Muscle of back (tissue), 11 donors: ENCODE results near the gene FLII. TPM values are rescaled to one million over a fixed set of nuclear protein-coding genes. Genes with fewer than 3 reads are reported as not detected.

Experiments used
- DNase-seq, 3 donors: peaks; one replicate each; pipeline versions ENCODE4 v3.0.0 to v3.0.0-alpha.2; 2013
- polyA plus RNA-seq, 10 donors: library from polyadenylated mRNA; unstranded; fragments of 120-200 nt; gene quantifications; one replicate each; pipeline ENCODE4 v1.2.1, GENCODE V29; 2013; ENCODE audit not compliant: insufficient read length in 10 of 10

Gene FLII
- polyA plus RNA-seq, 10 donors = 139 to 177 (median 156) TPM

DNA sequence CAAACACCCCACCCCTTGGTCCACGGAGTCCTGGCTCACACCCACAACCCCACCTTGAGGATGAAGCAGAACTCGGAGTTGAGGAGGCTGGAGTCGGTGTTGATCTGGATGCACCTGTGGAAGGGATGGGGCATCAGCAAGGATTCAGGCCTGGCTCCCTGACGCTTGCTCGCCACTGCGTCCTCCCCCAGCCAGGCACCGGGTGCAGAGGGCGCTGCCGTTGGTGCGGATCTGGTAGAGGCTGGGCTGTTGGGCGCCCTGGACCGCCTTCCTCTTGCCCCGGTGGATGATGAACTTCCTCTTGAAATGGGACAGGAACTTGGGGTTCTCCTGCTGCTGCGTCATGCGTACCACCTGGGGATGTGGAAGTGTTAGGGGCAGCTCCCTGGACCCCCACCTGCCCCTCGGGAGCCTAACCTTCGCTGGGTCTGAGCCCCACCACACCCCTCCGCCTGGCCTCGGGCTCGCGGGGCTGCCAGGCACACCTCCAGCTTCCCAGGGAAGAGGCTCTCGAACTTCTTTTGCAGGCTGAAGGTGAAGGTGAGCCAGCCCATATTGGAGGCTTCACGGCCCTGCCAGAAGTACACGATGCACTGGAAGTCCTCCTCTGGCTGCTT, 12.3 kb downstream of the FLII start:
- DNase-seq = no peak

DNA sequence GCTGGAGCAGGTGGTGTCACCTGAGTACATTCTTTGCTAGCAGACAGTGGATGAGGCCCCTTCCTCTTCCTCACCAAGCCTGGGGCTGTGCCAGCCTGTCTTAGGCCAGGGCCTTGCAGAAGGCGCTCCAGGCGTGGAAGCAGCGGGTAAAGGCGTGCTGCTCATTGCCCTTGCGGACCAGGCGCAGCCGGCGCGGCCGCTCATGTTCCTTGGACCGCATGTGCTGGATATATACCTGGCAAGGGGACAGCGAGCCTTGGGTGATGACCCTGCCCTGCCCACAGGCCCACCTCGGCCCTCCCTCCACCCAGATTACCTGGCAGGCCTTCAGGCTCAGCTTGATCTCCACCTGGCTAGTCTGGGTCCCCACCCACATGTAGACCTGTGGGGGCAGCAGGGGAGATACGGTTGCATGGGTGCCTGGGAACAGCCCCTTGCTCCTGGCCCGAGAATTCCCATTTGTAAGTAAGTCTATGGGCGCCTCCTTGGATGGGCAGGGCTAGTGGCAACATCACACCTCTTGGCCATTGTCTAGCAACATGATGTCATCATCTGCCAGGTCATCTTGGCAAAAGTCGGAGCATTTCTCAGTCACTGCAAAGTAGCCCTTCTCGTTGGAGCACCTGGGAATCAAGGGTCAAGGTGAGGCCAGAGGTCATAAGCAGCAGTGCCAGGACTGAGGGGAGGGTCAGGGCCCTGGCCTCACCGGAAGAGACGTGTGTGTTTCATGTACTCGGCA, 13.3 kb downstream of the FLII start:
- DNase-seq = no peak

DNA sequence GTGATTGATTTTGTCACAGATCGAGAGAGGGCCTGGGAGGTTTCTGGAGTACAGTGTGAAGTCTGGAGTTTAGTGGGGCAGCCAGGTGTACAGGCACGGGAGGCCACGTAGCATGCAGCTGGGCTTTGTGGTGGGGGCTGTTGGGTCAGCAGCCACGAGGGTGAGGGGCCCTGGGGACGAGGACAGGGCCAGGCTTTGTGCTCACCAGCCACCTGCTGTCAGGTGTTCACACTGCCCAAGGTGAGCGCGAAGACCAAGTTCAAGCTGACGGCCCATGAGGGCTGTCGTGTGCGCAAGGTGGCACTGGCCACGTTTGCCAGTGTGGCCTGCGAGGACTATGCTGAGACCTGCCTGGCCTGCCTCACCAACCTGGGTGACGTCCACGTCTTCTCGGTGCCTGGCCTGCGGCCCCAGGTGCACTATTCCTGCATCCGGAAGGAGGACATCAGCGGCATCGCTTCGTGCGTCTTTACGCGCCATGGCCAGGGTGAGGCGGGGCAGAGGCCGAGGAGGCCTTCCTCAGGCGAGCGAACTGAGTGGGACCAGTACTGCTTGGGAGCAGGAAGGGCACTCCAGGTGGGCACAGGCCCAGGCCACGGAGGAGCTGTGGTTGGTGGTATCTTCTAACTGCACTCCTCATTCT, 17.2 kb downstream of the FLII start:
- DNase-seq = no peak

DNA sequence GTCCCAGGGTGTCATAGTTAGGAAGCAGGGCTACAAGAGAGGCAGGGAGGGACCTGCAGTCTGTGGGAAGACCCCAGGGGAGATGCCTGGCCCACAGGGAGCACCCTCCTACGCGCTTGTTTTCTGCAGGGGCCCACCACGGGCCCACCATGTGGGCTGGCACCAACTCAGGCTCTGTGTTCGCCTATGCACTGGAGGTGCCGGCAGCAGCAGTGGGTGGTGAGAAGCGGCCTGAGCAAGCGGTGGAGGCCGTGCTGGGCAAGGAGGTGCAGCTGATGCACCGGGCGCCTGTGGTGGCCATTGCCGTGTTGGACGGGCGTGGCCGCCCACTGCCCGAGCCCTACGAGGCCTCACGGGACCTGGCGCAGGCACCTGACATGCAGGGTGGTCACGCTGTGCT, 18.1 kb downstream of the FLII start:
- no peak for DNase-seq

DNA sequence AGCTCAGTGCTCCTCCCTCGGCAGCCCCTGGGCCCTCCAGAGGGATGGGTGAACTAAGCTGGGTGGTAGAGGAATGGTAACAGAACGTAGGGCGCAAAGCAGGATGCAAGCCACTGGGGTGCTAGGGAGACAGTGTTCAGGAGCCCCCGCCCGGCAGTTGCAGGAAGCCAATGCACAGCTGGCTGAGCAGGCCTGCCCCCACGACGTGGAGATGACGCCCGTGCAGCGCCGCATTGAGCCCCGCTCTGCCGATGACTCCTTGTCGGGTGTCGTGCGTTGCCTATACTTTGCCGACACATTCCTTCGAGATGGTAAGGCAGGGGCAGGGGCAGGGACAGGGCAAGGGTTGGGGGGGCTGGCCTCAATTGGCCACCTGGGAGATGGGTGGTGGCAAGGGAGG, 20.2 kb downstream of the FLII start:
- no peak for DNase-seq

DNA sequence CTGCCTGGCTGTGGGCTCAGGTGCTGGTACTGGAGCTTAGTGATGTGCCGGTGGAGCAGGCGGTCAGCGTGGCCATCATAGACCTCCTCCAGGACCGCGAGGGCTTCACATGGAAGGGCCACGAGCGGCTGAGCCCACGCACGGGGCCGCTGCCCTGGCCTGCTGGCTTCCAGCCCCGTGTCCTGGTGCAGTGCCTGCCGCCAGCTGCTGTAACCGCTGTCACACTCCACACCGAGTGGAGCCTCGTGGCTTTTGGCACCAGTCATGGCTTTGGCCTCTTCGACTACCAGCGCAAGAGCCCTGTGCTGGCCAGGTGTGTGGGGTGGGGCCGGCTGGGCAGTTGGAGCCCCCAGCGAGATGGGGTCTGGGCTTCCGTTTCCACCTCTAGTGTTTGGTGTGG, 21.1 kb downstream of the FLII start:
- no peak for DNase-seq

DNA sequence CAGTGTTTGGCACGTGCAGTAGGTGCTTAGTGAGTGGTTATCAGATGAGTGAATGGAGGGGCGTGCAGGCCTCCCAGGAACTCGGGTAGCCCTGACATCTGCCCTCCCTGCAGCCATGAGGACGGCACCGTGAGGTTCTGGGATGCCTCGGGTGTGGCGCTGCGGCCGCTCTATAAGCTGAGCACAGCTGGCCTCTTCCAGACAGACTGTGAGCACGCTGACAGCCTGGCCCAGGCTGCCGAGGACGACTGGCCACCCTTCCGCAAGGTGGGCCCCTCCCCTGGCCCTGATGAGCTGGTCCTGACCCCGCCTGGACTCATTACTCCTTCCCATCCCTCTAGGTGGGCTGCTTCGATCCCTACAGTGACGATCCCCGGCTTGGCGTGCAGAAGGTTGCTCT, 22.0 kb downstream of the FLII start:
- no peak for DNase-seq

DNA sequence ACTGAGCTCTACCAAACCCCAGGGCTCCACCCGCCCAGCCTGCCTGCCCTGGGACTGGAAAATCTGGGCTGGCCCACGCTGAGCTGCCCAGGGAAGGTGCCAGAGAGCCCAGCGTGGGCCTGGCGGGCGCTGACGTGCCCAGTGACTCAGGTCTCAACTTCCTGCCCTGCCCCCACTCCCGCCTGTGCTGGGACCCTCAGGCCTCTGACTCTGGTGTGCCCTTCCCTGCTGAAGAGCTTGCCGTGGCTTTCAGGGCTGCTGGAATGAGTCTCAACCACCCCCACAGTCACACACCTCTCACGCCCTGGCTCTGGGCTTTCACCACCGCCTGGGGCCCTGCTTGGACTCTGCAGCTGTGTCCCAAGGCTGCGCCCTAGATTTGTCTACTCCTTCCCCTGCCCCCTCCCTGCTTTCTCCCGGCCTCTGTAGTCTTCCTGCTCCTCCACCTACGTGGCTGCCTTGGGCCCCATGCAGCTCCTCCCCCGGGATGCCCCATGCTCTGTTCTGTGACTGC, 22.7 kb downstream of the FLII start:
- no peak for DNase-seq

DNA sequence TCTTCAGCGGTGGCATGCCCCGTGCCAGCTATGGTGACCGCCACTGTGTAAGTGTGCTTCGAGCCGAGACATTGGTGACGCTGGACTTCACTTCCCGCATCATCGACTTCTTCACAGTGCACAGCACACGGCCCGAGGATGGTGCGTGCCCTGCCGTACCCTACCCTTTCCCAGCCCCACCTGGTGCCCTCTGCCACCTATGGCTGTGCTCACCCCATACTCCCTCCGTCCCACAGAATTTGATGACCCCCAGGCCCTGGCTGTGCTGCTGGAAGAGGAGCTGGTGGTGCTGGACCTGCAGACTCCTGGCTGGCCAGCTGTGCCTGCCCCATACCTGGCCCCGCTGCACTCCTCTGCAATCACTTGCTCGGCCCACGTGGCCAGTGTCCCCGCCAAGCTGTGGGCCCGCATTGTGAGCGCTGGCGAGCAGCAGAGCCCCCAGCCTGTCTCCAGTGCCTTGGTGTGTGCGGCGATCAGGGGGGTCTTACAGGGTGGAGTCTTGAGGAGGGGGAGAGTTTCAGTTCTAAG, 23.6 kb downstream of the FLII start:
- DNase-seq = no peak

DNA sequence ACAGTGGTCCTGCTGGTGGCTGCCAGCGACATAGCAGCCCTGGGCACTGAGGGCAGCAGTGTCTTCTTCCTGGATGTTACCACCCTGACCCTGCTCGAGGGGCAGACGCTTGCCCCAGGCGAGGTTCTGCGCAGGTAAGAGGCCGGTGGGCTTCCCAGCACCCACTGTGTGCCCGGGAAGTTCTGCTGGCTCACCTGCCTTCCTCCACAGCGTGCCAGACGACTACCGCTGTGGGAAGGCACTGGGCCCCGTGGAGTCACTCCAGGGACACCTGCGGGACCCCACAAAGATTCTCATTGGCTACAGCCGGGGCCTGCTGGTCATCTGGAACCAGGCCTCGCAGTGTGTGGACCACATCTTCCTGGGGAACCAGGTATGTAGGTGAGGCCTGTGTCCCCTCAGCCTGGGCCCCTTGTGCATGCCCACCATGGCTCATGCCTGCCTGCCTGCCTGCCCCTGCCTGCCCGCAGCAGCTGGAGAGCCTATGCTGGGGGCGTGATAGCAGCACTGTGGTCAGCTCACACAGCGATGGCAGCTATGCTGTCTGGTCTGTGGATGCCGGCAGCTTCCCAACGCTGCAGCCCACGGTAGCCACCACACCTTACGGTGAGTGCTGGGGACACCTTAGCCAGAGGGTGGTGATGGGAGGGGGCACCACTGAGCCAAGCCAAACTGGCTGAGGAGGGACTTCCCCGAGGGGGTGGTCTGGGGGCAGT, 24.6 kb downstream of the FLII start:
- DNase-seq = no peak

DNA sequence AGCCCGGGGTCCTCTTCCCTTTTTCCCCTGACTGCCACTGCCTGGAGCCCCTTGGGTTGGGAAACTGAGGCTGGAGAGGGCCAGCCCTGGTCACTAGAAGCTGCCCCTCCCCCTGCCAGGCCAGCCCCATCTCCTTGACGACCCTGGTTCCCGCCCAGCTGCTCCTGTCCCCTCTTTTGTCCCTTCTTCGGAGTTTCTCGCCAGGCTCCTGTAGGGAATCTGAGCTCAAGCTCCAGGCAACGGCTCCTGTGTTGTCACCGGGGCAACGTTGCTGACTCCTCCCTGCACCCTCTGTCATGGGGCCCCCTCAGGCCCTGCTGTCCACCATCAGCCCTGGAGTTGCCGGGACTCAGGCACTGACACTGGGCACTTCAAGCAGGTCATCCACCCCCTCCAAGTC, 27.4 kb downstream of the FLII start:
- DNase-seq = no peak

DNA sequence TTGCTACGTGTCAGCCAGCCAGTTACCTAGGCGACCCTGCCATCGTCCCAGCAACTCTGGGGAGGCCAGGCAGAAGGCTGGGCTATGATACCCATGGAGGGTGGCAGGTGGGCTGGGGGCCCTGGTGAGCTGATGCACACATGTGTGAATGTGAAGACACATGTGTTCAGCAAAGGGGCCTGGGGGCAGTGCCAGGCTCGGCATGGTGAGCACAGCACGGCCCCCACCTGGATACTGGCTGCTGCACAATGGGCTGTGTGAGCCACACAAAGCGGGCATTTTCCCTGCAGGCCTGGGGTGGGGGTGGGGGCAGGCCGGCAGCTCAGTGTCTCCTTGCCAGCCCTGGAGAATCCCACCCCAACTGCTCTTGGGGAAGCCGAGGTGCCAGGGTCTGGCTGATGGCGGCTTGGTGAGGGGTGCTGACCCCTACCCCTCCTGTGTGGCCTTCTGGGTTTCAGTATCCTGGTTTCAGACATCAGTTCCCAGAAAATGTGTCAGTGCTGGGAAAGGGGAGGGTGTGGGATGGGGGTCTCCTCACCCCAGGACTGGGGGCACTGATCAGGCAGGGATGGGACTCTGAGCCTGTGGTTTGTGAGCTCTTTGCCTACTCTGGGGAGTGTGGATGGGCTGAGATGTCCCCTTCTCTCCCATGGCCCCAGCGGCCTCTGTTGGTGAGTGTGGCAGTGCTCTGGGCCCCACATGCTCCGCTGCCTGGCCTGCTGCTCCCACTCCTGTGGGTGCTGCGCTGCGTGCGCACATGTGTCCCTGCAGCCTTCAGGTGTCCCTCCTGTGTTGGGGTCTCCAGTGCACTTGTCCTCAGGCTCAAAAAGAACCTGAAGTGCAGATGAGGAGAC, 28.0 kb downstream of the FLII start:
- DNase-seq = no peak

DNA sequence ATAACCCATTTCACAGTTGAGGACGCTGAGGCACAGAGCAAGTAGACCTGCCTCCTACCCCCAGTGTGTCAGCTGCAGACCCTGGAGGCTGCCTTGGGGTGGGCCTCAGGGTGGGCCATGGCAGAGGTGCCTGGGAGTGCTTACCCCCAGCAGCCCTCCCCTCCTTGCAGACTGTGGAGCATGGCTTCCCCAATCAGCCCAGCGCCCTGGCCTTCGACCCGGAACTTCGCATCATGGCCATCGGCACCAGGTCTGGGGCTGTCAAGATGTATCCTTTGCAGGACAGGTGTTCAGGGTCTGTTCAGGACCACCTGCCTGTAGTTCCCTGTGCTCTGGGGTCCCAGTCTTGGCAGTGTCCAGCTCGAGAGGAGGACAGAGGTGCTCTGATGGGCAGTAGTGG, 28.8 kb downstream of the FLII start:
- DNase-seq = no peak

DNA sequence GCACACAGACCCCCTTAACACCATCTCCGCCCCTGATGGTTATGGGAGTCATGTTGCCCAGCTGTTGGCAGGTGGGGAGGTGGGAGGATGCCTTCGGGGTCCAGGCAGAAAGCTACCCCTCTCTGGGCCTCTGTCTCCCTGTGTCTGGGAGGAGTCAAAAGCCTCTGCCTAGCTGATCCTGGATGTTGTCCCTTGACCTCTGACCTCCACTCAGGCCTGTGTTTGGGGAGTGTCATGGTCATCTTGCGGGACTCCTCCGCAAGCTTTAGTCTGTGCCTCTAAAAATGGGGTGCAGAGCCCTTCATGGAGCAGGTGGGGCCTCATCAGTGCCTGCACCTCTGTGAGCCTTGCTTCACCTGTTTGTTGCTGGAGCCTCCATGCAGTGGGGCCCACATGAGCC, 29.3 kb downstream of the FLII start:
- no peak for DNase-seq

DNA sequence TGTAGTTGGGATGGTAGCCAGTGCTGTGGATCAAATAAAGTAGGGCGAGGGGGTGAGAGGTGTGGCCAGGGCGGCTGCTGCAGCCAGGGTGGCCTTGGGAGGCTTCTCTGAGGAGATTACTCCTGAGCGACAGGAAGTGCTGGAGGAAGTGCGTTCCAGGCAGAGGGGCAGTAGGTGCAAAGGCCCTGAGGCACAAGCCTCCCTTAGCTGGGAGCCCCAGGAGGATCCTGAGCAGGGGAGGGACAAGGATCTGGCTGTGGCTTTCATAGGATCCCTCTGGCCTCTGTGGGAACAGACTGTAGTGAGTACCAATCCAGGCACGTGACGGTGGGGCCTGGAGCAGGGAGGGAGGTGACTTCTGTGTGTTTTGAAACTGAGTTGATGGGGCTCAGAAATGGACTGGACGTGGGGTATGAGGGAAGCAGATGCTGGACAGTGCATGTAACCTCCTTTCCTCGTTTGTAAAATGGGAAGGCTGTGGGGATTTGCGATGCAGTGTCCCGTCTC, 30.3 kb downstream of the FLII start:
- DNase-seq = no peak

DNA sequence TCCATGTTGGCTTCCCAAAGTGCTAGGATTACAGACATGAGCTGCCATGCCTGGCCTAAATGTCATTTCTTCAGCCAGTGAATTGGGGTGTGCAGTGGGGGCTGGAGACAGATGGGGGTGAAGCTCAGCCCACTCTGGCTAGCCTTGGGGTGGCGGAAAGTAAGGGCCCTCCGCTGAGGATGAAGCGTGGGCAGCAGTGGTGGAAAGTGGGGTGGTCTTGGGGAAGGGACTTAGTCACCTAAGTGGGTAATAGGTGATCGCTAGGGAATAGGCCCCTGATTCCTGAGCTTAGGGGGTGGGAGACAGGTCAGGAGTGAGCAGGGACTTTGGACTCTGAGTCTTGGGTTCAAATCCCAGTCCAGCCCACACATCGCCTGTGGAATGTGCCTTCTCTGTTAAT, 30.9 kb downstream of the FLII start:
- no peak for DNase-seq

DNA sequence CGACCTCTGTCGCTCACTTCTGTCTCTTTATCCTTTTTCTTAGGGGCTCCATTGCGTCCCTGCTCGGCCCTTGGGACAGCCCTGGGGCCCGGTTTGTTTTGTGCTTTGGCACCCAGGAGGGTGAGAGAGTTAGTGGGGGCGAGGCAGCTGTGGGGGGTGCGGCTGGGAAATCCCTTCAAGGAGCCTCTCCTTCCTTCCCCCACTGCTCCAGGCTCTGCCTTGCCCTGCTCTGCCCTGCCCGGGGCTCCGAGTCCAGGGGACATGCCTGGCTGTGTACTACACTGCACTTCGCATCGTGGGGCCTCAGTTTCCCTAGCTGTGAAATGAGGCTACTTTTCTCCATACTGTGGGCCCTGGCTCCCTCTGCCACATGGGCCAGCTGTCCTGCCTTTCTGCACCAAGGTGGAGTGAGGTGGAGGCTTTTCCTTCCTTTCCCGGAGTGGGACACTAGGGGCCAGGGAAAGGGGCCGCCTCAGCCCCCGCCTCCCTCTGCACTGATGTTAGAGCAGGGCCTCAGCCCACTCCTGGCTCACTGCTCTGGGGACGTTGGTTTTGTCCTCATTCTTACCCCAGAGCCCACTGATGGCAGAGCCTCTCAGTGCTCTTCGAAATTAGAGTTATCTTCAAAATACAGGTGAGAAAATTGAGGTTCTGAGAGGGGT, 32.1 kb downstream of the FLII start:
- no peak for DNase-seq

DNA sequence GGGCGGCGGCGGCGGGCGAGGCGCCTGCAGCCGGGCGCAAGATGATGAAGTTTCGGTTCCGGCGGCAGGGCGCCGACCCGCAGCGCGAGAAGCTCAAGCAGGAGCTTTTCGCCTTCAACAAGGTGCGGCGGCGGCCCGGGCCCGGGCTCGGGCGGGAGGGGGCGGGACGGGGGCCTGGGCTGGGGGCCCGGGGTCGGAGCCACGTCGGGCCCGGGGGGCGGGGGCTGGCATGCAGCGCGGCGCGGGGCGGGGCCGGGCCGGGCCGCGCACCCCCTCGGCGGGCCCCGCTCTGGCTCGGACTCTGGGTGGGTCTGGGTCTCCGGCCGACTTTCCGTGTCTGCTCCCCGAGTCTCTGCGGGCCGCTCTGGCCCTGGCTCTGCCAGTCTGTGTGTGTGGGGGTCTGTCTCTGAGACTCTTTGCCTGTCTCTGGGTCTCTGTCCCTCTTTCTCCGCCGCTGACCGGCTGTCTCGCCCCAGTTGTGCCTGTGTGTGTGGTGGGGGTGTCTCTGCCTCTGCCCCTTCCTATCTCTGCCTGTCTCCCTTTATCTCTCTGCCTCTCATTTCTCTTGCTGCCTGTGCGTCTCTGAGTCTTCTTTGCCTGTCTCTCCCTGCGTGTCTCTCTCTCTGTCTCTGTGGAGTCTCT, 32.8 kb downstream of the FLII start:
- DNase-seq = peak in 2 of 3 donors; percentile 44 to 75

DNA sequence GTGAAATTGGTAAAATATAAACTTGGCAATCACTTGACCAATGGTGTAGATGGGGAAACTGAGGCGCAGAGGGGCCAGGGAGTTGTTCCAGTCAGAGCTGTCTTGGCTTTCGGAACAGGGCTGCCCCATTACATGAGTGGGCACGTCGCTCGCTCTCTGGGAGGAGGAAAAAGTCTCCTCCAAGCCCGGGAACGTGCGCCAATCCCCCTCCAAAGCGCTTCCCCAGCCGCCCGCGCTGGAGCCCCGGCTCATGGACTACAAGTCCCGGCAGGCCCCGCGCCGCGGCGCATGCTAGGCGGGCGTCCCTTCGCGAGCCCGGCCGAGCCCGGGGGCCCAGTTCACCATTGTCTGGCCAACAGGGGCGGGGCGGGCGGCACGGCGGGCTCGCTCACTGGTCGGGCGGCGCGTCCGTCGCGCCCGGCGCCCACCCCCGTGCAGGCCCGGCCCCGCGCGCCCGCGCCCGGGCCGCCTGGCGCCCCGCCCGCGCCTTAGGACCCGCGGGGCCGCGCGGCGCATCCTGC, 33.4 kb downstream of the FLII start, which contains the start of gene LLGL1:
LLGL1 (plus strand) TSS at position 515 of the 521 bp plus-strand sequence. CDS start 48 bp downstream, outside the sequence.
- DNase-seq = peak; percentile 96 to 98 (median 97)
